Cardiac muscle cell (in vitro differentiated cells and primary cell): ENCODE measurements around the gene SRI. TPM values are rescaled to one million over a fixed set of nuclear protein-coding genes. Genes with fewer than 3 reads are reported as not detected.

ENCODE experiments used
- DNase-seq, 2 donors: peaks; one replicate each; pipeline versions ENCODE4 v3.0.0 to v3.0.0-alpha.2; 2010 to 2017; ENCODE audit warnings: low read depth in 1 of 2, low spot score in 1 of 2
- H3K27ac ChIP-seq: fragments of 200-600 bp; sonication (generic); 2 replicates; pipeline ENCODE4 v1.5.1; 2016
- H3K27me3 ChIP-seq: fragments of 200-600 bp; sonication (generic); 2 replicates; pipeline ENCODE4 v1.6.0; 2016; ENCODE audit warnings: control low read depth
- H3K36me3 ChIP-seq: fragments of 200-600 bp; sonication (generic); 2 replicates; pipeline ENCODE4 v1.5.1; 2016; ENCODE audit warnings: control low read depth
- H3K4me1 ChIP-seq: fragments of 200-600 bp; sonication (generic); 2 replicates; pipeline ENCODE4 v1.8.1; 2017; ENCODE audit warnings: low read depth, mild to moderate bottlenecking, mixed run types
- H3K4me3 ChIP-seq: fragments of 200-600 bp; sonication (generic); 2 replicates; pipeline ENCODE4 v1.5.1; 2016; ENCODE audit warnings: mild to moderate bottlenecking
- H3K9me3 ChIP-seq: fragments of 200-600 bp; sonication (generic); 2 replicates; pipeline ENCODE4 v1.5.1; 2017; ENCODE audit warnings: low read depth, mild to moderate bottlenecking, control low read depth
- CTCF ChIP-seq: IDR thresholded peaks from 2 replicates; pipeline ENCODE4 v1.5.1; 2012; ENCODE audit warnings: low read depth, mild to moderate bottlenecking, low read length
- polyA plus RNA-seq: library from polyadenylated mRNA; unstranded; fragments of >200 nt; fragmentation: Nextera tagmentation; extraction: Ambion mirVana; gene quantifications from 2 replicates; pipeline ENCODE4 v1.2.1, GENCODE V29; 2016
- total RNA-seq: library from RNA; depleted of rRNA; stranded (reverse); fragments of >200 nt; gene quantifications from 2 replicates; pipeline ENCODE4 v1.2.3, GENCODE V29; 2016

The SRI gene
- total and polyA plus RNA-seq, 2 experiments from 2014 or later, result 115 to 348 TPM

DNA sequence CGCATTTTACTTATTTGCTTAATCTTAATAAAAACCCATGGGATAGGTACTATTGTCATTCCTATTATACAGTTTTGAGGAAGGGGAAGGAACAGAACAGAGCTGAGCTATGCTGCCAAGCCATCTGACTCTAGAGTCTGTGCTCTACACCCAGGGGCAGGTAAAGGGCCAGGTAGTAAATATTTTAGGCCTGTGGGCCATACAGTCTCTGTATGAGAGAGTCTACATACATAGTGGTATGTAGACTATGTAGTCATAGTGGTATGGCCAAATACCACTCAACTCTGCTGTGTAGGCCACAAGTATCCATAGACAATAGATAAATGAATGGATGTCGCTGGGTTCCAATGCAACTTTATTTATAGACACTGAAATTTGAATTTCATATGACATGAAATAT is 3.4 kb upstream of the SRI start:
- H3K4me3 ChIP-seq, result no peak overlapping the region
- H3K4me1 ChIP-seq, result peaks cover 14% of the 10 kb centered on the region
- H3K9me3 ChIP-seq, result no peaks in the 10 kb centered on the region
- DNase-seq, result no peak
- no peaks in the 10 kb centered on the region for H3K36me3 ChIP-seq
- no peak for TF ChIP-seq CTCF
- no peak overlapping the region for H3K27ac ChIP-seq
- H3K27me3 ChIP-seq, result no peaks in the 10 kb centered on the region

DNA sequence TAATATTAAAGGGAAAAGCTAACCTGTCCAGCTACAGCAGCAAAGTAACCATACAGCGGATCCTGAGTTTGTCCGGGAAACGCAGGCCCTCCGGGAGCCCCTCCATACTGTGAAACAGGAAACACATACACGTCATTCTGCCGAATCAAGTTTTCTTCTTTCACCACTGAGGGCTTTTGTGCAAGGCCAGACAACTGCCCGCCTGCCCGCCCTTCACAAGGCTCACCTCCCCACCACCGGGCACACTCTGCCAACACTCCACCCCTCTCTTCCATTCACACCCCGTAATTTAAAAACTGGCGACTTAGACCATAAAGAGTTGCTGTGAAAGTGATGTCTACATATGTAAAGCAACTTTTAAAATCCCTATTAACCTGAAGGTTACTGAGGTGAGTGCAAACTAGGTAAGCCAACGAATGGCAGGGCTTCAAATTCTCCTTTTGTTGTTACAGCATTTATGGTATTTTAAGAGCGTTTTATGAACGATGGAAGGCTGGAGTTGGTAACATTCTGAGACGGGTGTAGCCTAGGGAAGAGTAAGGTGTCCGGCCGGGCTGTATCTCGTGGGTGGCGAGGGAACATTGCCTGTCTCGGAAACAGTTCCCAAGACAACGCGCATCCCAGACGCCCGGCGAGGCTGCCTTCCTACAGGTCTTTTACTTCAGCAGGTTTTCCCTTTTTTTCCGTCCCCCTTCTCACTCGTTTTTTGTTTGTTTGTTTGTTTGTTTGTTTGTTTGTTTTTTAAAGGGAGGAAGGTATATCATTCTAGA is 817 bp downstream of the SRI start:
- no peak for TF ChIP-seq CTCF
- H3K27me3 ChIP-seq, result no peaks in the 10 kb centered on the region
- peaks cover 5% of the 10 kb centered on the region for H3K36me3 ChIP-seq
- peak; percentile 71 to 74 for DNase-seq
- peak overlapping the region; percentile 94 for H3K4me3 ChIP-seq
- H3K4me1 ChIP-seq, result peaks cover 43% of the 10 kb centered on the region
- H3K27ac ChIP-seq, result peak overlapping the region; percentile 99
- H3K9me3 ChIP-seq, result no peaks in the 10 kb centered on the region

DNA sequence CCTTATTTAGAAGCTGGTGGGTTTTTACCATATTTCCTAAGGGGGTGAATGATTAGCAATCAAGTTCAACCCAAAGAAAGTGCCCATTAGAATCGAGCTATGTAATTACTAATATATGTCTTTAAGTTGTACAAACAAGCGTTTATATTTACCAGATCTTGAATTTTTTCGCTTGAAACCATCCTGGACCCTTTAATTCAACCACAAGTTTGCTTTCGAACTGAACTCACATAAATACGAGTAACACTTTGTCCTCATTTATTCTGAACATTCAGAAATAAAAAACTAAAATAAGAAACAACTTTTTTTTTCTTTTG is 1.5 kb downstream of the SRI start:
- no peaks in the 10 kb centered on the region for H3K9me3 ChIP-seq
- no peak for DNase-seq
- peaks cover 5% of the 10 kb centered on the region for H3K36me3 ChIP-seq
- no peaks in the 10 kb centered on the region for H3K27me3 ChIP-seq
- peak overlapping the region; percentile 99 for H3K27ac ChIP-seq
- peak overlapping the region; percentile 94 for H3K4me3 ChIP-seq
- no peak for TF ChIP-seq CTCF
- peaks cover 45% of the 10 kb centered on the region for H3K4me1 ChIP-seq

DNA sequence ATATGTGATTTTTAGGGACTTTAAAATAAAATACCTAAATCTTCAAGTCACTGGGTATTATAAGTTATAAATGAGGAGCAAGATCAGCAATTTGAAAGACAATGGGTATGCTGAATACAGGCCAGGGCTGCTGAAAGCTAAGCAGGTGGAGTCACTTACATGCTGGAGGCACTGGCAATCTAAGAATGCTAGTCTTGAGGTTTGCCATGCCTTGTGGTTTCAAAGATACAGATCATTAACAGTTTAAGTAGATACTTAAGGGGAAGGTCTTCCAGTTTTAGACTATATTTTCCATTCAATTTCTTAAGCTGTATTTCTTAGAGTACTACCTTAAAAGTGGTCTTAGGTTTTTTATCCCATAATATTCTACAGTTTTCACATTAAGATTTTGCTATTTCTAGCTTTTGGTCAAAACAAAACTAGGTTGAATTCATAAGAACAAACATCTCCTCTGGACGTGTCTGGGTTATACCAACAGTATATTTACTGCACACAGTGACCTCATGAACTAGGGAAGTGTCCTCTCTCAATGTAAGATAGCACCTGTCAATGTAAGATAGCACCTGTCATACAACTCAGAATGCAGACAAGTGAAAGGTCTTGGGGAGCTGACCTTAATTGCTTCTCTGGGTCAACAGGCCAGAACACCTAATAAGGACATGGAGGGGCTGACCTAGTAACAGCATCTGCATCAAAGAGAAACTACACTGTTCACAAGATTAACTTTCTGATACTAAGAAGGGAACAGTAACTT is 2.0 kb downstream of the SRI start:
- H3K9me3 ChIP-seq, result no peaks in the 10 kb centered on the region
- TF ChIP-seq CTCF, result no peak
- H3K36me3 ChIP-seq, result peaks cover 5% of the 10 kb centered on the region
- H3K27me3 ChIP-seq, result no peaks in the 10 kb centered on the region
- peaks cover 47% of the 10 kb centered on the region for H3K4me1 ChIP-seq
- H3K27ac ChIP-seq, result peak overlapping the region; percentile 99
- DNase-seq, result peak in 1 of 2 donors; percentile 35
- H3K4me3 ChIP-seq, result peak overlapping the region; percentile 94

- Histone ChIP-seq H3K4me1 (peaks cover 57% of the 10 kb centered on the region), H3K27me3 (no peaks in the 10 kb centered on the region), H3K36me3 (peaks cover 18% of the 10 kb centered on the region), H3K4me3 (no peak overlapping the region), H3K9me3 (no peaks in the 10 kb centered on the region), H3K27ac (peak overlapping the region; percentile 99)
- no peak for TF ChIP-seq CTCF
- peak in 1 of 2 donors; percentile 56 for DNase-seq
Measured at GRCh38 chr7:88216276-88216675, 3.6 kb downstream of the SRI start.
